ENCODE data around the gene ALCAM.

Gene ALCAM

DNA sequence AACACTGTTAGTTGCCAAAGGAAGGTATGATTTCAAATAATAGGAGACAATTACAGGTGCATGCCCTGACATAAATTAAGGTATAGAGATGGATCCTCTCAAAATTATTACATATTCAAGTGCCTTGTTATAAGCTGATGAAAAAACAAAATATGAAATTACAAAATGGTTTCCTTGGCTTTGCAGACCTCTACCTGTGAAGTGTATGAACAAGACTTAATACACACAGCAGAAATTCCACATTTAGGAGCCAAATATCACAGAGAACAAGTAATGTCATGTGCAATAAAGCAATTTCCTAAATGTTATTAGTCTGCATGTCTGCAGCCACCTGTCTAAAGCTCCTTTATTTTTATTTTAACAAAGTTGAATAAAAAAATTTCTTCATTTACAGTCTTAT lies 151.5 kb downstream of the ALCAM start:
- TF ChIP-seq FOXP2 (optimal IDR thresholded peaks at IDR 0.05; ENCODE audit: borderline replicate concordance, extremely low read depth, extremely low read length, insufficient read depth) (no peak), SIN3A (IDR thresholded peaks at IDR 0.05; ENCODE audit: borderline replicate concordance, insufficient read depth, low read length) (no peak), POLR2AphosphoS5 (IDR thresholded peaks at IDR 0.05; ENCODE audit: low read depth, low read length) (no peak), TAF1 (IDR thresholded peaks at IDR 0.05; ENCODE audit: borderline replicate concordance, insufficient read depth, low read length) (no peak)
- TF ChIP-seq, protein P1, sequence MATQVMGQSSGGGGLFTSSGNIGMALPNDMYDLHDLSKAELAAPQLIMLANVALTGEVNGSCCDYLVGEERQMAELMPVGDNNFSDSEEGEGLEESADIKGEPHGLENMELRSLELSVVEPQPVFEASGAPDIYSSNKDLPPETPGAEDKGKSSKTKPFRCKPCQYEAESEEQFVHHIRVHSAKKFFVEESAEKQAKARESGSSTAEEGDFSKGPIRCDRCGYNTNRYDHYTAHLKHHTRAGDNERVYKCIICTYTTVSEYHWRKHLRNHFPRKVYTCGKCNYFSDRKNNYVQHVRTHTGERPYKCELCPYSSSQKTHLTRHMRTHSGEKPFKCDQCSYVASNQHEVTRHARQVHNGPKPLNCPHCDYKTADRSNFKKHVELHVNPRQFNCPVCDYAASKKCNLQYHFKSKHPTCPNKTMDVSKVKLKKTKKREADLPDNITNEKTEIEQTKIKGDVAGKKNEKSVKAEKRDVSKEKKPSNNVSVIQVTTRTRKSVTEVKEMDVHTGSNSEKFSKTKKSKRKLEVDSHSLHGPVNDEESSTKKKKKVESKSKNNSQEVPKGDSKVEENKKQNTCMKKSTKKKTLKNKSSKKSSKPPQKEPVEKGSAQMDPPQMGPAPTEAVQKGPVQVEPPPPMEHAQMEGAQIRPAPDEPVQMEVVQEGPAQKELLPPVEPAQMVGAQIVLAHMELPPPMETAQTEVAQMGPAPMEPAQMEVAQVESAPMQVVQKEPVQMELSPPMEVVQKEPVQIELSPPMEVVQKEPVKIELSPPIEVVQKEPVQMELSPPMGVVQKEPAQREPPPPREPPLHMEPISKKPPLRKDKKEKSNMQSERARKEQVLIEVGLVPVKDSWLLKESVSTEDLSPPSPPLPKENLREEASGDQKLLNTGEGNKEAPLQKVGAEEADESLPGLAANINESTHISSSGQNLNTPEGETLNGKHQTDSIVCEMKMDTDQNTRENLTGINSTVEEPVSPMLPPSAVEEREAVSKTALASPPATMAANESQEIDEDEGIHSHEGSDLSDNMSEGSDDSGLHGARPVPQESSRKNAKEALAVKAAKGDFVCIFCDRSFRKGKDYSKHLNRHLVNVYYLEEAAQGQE (IDR thresholded peaks at IDR 0.05; ENCODE audit: insufficient read depth in 1 of 2, low read depth in 2 of 2, low read length in 2 of 2) = no peak

DNA sequence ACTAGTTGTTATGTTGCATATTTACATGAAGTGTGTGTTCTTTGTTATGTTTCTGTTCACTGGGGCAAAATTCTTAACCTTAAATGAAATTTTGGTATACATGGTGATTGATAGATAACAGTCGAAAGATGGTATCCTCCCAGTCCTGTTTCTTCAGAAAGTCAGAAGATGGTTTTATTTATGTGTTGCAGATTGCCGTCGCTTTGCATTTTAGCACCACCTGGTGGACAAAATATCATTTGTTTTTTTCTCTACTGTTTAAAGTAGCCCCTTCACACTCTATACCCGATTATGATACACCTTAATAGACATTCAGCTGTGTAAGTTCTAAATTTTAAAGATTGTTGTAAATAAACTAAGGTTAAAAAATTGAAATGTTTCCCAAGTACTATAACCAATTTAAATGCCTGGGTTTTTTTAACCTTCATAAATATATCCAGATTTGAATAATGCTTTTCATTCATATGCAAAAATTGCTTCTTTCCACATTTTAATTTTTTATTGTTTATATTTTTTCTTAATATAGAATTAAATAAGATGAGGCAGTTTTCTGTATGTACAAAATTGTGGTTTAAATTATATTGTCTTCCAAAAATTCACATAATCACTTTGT lies 152.2 kb downstream of the ALCAM start:
- TF ChIP-seq TAF1 (IDR thresholded peaks at IDR 0.05; ENCODE audit: borderline replicate concordance, insufficient read depth, low read length) = no peak
- TF ChIP-seq SIN3A (IDR thresholded peaks at IDR 0.05; ENCODE audit: borderline replicate concordance, insufficient read depth, low read length) = no peak
- TF ChIP-seq, protein P1 (IDR thresholded peaks at IDR 0.05; ENCODE audit: insufficient read depth in 1 of 2, low read depth in 2 of 2, low read length in 2 of 2) = no peak
- no peak for TF ChIP-seq POLR2AphosphoS5 (IDR thresholded peaks at IDR 0.05; ENCODE audit: low read depth, low read length)
- TF ChIP-seq FOXP2 (optimal IDR thresholded peaks at IDR 0.05; ENCODE audit: borderline replicate concordance, extremely low read depth, extremely low read length, insufficient read depth) = no peak

DNA sequence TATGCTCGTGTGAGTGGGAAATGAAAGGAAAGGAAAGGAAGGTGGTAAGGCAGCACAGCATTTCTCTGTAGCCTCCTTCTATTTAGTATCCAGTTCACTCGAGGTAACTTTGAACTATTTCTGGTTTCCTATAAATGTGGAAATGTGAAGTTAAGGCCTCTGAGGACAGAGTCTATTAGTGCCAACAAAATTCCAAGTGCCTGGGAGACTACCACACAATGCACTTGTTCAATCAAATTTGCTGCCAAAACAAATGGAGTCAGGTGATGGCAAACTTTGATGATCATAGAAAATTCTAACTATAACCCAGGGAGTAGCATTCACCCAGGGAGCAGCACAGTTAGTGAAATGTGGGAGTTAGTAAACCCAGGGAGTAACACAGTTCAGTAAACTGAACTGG lies 155.1 kb downstream of the ALCAM start:
- TF ChIP-seq SIN3A (IDR thresholded peaks at IDR 0.05; ENCODE audit: borderline replicate concordance, insufficient read depth, low read length) = no peak
- no peak for TF ChIP-seq TAF1 (IDR thresholded peaks at IDR 0.05; ENCODE audit: borderline replicate concordance, insufficient read depth, low read length)
- TF ChIP-seq POLR2AphosphoS5 (IDR thresholded peaks at IDR 0.05; ENCODE audit: low read depth, low read length) = no peak
- TF ChIP-seq FOXP2 (optimal IDR thresholded peaks at IDR 0.05; ENCODE audit: borderline replicate concordance, extremely low read depth, extremely low read length, insufficient read depth) = no peak
- TF ChIP-seq, protein P1 (IDR thresholded peaks at IDR 0.05; ENCODE audit: insufficient read depth in 1 of 2, low read depth in 2 of 2, low read length in 2 of 2) = no peak

DNA sequence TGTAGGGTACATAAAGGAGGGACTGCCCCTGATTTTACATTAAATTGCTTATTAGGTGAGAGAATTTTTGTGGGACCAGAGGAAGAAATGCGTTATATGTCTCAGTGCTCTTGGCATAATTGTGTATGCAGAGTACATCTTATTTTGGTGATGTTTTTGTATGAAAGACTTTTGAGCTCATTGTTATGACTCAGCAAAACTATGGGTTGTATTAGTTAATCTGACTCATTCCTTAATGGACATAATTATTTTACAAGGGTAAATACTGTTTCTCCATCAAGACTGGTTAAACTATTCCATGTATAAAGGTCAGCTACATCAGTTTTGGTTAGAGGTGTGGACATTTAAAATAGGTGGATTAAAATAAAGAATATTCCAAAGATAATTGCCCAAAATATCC lies 156.8 kb downstream of the ALCAM start:
- TF ChIP-seq POLR2AphosphoS5 (IDR thresholded peaks at IDR 0.05; ENCODE audit: low read depth, low read length) = no peak
- TF ChIP-seq FOXP2 (optimal IDR thresholded peaks at IDR 0.05; ENCODE audit: borderline replicate concordance, extremely low read depth, extremely low read length, insufficient read depth) = no peak
- TF ChIP-seq, protein P1 (IDR thresholded peaks at IDR 0.05; ENCODE audit: insufficient read depth in 1 of 2, low read depth in 2 of 2, low read length in 2 of 2) = no peak
- TF ChIP-seq TAF1 (IDR thresholded peaks at IDR 0.05; ENCODE audit: borderline replicate concordance, insufficient read depth, low read length) = no peak
- TF ChIP-seq SIN3A (IDR thresholded peaks at IDR 0.05; ENCODE audit: borderline replicate concordance, insufficient read depth, low read length) = no peak
